GM19023 (cell line): Measurements from ENCODE around the gene ITPKB.
"Not testable (repeated sequence)": the region's sequence is repeated elsewhere in the genome, so short reads cannot be mapped to it uniquely, and the experiment has no call there.

Experiments used
- ATAC-seq: cut with Tn5 transposase; IDR thresholded peaks from one replicate; pipeline ENCODE4 v1.9.1; 2021; ENCODE audit warnings: mild to moderate bottlenecking, moderate library complexity; ENCODE audit not compliant: unreplicated experiment

ITPKB gene

GRCh38 chr1:226761322-226761721 is 22.2 kb upstream of the ITPKB start:
- ATAC-seq = no peak

GRCh38 chr1:226754793-226755533 is 15.9 kb upstream of the ITPKB start:
- ATAC-seq = no peak

GRCh38 chr1:226754097-226754496 is 15.0 kb upstream of the ITPKB start:
- no peak for ATAC-seq

DNA sequence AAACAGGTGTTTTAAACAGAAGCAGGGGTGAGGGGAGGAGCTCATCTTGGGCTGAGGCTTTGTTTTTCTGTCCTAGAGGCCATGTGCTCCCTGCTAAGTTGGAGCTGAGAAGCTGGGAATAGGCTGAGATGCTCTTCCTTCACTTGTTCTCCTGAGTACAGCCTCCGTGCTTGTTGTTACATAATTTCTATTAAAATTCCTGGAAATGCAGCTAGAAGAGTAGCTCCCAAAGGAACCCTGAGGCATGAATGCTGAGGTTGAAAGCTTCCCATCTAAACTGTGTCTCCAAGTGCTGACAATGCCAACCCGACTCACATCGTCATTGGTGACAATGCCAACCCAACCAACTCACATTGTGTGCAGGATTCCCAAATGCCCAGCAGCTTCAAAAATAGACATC is 12.6 kb upstream of the ITPKB start:
- ATAC-seq = no peak

- no peak for ATAC-seq
Observed at GRCh38 chr1:226751214-226751613, 12.1 kb upstream of the ITPKB start.

GRCh38 chr1:226749467-226749866 is 10.4 kb upstream of the ITPKB start:
- no peak for ATAC-seq

GRCh38 chr1:226748306-226748705 is 9.2 kb upstream of the ITPKB start:
- no peak for ATAC-seq

DNA sequence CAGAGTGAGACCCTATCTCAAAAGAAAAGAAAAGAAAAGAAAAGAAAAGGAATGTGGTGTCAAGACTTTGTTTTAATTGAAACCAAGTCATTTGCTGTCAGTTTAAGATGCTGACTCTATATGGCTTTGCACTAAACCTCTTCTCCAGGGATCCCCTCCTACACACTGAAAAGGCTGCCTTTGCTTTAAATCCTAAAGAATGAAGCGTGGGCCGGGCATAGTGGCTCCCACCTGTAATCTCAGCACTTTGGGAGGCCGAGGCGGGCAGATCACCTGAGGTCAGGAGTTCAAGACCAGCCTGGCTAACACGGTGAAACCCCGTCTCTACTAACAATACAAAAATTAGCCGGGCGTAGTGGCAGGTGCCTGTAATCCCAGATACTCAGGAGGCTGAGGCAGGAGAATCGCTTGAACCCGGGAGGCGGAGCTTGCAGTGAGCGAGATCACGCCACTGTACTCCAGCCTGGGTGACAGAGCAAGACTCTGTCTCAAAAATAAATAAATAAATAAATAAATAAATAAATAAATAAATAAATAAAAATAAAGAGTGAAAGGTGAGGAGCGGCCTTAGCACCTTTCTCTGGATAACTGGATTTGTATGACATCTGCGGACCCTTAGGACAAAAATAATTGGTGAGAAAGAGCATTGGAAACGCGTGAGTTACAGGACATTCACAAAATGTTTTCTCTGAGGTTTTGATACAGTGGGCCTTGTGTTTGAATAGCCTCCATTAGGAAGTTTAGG is 8.6 kb upstream of the ITPKB start:
- not testable (repeated sequence) for ATAC-seq

DNA sequence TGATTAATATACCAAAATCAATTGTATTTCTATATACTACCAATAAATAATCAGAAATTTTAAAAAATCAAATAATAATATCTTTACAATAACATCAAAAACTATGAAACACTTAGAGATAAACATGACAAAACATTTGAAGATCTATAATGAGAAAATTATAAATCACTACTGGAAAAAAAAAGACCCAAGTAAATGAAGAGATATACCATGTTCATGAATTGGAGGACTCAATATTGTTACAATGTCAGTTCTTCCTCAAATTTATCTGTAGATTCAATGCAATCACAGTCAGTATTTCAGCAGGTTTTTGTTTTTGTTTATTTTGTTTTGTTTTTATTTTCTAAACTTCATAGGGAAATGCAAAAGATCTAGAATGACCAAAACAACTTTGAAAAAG is 4.2 kb upstream of the ITPKB start:
- ATAC-seq = no peak

GRCh38 chr1:226741009-226741408 is 1.9 kb upstream of the ITPKB start:
- ATAC-seq = no peak

DNA sequence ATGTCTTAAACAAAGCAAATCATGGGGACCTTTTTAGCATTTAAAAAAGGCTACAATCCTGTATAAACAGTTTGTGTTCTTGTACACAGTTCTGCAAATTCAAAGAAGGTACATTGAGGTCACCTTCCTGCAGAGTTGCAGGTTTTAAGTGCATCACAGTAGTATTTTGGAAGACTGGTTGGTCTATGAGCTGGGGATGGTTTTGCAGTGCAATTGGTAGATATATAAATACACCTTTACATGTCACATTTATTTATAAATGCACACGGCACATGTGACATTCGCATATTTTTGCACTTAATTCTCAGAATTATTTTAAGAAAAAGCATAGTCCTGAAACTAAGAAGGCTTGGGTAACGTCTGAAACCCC is 599 bp upstream of the ITPKB start:
- ATAC-seq = no peak

- ATAC-seq = peak; percentile 30
Observed at GRCh38 chr1:226738421-226738994, 574 bp downstream of the ITPKB start.

DNA sequence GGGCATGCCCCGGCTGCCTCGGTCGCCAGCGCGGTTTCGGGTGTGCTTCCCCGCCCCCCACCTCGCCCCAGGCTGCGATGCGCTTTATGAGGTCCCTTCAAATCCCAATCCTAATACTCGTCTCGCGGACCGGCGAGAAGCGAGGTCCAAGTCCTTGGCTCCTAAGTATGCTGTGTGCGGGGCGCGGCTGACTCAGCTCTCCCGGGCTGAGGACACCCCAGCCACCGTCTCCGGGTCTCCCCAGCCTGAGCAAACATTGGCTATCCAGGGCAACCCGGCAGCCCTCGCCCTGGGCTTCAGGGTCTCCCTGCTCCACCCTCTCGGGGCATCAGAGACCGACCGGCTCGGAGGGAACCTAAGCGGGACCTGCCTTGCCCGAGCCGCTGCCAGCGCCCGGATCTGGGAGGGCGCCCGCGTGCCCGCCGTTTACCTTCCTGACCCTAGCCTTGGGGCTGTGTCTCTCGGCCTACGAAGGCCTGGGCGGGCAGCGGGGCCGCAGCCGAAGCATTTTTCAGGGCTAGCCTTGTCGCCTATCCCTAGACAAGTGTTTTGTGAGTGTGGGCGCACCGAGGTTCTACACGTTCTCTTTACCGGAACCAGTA is 1.2 kb downstream of the ITPKB start:
- peak; percentile 20 for ATAC-seq

DNA sequence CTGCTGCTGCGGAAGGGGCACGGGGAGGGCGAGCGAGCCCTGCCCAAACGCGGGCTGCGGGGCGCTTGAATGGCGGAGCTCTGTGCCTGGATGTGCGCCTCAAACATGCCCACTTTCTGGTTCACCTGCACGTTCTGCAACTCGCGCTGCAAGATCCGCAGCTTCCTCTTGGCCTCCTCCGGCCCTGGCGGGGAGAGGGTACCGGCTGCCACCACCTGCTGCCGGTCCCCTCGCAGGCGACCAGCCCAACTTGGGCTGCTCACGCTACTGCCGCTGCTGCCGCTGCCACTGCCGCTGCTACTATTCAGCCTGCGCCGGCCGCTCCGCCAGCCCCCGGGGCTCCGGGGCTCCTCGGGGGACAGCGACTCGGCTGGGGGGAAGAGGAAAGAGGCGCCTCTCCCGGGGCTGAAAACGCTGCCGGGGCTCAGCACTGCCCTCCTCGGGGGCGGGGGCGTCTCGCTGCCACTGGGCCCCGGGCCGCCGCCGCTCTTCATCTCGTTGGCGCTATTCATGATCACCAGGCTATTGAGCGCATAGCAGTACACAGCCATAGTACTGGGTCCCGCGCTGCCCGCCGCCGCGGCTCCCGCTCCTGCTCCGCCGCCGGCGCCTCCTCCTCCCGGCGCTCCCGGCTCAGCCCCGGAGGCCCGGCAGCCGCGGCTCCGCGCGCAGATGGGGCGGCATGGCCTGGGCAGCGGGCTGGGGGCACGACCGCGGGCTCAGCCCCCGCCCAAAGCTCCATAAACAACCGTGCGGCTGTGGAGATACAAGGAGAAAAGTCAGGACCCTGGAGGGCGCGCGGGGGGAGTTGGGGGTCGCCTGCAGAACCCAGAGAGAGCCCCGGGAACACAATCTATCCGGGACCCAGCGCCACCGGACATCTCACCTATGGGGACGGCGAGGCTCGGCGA is 1.9 kb downstream of the ITPKB start:
- ATAC-seq = peak; percentile 38

- no peak for ATAC-seq
Observed at GRCh38 chr1:226736001-226736907, 2.8 kb downstream of the ITPKB start.

DNA sequence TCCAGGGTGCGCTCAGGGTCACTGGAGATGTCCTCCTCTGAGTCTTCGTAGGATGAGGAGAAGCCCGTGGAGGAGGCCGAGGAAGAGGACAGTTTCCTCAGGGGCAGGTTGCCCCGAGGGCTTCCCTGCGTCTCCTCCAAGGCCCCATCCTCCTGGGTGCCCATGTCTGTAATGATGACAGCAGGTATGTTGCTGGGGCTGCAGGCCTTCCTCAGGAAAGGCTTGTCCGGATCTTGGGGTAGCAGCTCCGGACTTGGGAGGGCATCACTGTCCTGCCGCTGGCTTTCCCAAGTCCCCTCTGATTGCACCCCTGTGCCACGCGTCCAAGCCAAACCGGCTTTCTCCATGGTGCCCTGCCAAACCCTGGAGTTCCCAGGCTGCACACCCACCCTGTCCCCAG is 3.5 kb downstream of the ITPKB start:
- no peak for ATAC-seq

GRCh38 chr1:226734611-226735153 is 4.4 kb downstream of the ITPKB start:
- ATAC-seq = no peak

GRCh38 chr1:226733876-226734275 is 5.2 kb downstream of the ITPKB start:
- ATAC-seq = no peak

DNA sequence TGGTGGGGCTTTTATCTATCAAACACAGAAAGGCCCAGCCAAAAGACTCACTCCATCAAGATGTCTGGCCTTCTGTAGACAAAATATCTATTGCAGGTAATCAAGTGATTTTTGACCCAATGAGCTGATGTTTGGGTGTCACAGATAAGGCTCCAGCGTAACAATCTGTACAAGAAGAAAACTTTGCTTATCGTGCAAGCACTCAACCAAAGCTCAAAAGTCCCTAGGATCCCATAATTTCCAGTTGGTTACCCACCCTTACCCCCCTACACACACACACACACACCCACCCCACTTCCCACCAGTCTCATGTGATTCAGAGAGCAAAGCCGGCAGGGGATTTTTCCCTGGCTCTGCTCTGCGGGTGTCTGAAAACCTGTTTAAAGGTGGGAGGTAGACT is 5.8 kb downstream of the ITPKB start:
- ATAC-seq = no peak
